Neural crest cell (in vitro differentiated cells): Measurements from ENCODE around the gene BRK1. TPM values are rescaled to one million over a fixed set of nuclear protein-coding genes. Genes with fewer than 3 reads are reported as not detected.
"Not testable (repeated sequence)": the region's sequence is repeated elsewhere in the genome, so short reads cannot be mapped to it uniquely, and the experiment has no call there.

ENCODE experiments used
- DNase-seq: peaks from one replicate; pipeline ENCODE4 v3.0.0; 2021; ENCODE audit warnings: low read depth, mixed read lengths, low spot score
- H3K27ac Mint-ChIP-seq: one replicate; pipeline ENCODE4 v1.8.0; 2021; ENCODE audit warnings: mild to moderate bottlenecking, mixed read lengths; ENCODE audit not compliant: unreplicated experiment
- H3K27me3 Mint-ChIP-seq: 2 replicates; pipeline ENCODE4 v1.8.0; 2021; ENCODE audit warnings: low read depth, mild to moderate bottlenecking, mixed read lengths
- H3K36me3 Mint-ChIP-seq: 2 replicates; pipeline ENCODE4 v1.8.0; 2021; ENCODE audit warnings: low read depth, mild to moderate bottlenecking, mixed read lengths
- H3K4me1 Mint-ChIP-seq: 2 replicates; pipeline ENCODE4 v1.8.0; 2021; ENCODE audit warnings: mixed read lengths
- H3K4me3 Mint-ChIP-seq: one replicate; pipeline ENCODE4 v1.8.0; 2021; ENCODE audit warnings: mild to moderate bottlenecking, mixed read lengths
- H3K9me3 Mint-ChIP-seq: 2 replicates; pipeline ENCODE4 v1.8.0; 2021; ENCODE audit warnings: mixed read lengths
- CTCF ChIP-seq: fragments of 200-600 bp; sonication (generic); conservative IDR thresholded peaks from 2 replicates; pipeline ENCODE4 v1.5.0; 2021; ENCODE audit warnings: antibody characterized with exemption, mild to moderate bottlenecking
- total RNA-seq: library from RNA; stranded (reverse); gene quantifications from 2 replicates; pipeline ENCODE4 v1.2.1, GENCODE V29; 2021

The BRK1 gene
- total RNA-seq, 1 donor from 2014 or later: 125 TPM

GRCh38 chr3:10090179-10090578, 25.3 kb upstream of the BRK1 start:
- Mint-ChIP-seq H3K9me3 (no peaks in the 10 kb centered on the region), H3K4me3 (no peak overlapping the region), H3K4me1 (no peaks in the 10 kb centered on the region), H3K27ac (no peak overlapping the region), H3K36me3 (peaks cover 11% of the 10 kb centered on the region), H3K27me3 (no peaks in the 10 kb centered on the region)
- no peak for DNase-seq
- TF ChIP-seq CTCF: no peak

DNA sequence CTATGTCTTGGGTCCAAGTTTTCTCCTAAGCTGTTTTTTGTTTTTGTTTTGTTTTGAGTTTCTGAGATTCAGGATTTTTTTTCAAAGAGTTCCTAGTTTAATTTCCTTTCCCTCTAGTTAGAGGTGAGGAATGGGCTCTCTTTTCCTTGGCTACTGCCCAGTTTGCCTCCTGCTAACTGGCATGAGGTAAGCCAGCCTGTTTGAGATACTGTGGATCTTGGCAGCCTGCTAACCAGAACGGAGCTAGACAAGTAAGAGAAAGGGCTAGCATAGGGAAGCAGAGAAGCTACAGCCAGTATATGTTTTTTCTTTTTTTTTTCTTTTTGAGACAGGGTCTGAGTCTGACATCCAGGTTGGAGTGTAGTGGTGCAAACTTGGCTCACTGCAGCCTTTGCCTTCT, 24.7 kb upstream of the BRK1 start:
- not testable (repeated sequence) for H3K4me3 Mint-ChIP-seq

GRCh38 chr3:10091387-10091786, 24.1 kb upstream of the BRK1 start:
- H3K27ac Mint-ChIP-seq, H3K27me3 Mint-ChIP-seq, H3K9me3 Mint-ChIP-seq, H3K4me1 Mint-ChIP-seq, H3K4me3 Mint-ChIP-seq, DNase-seq: not testable (repeated sequence)
- H3K36me3 Mint-ChIP-seq: peaks cover 11% of the 10 kb centered on the region

More for the DNA sequence above, 24.7 kb upstream of the BRK1 start:
- not testable (repeated sequence) for H3K4me1 Mint-ChIP-seq, H3K27ac Mint-ChIP-seq, H3K9me3 Mint-ChIP-seq, H3K27me3 Mint-ChIP-seq, DNase-seq
- peaks cover 11% of the 10 kb centered on the region for H3K36me3 Mint-ChIP-seq

GRCh38 chr3:10093678-10094077, 21.8 kb upstream of the BRK1 start:
- TF ChIP-seq CTCF: no peak
- H3K9me3 Mint-ChIP-seq: no peaks in the 10 kb centered on the region
- no peak overlapping the region for H3K4me3 Mint-ChIP-seq
- no peak overlapping the region for H3K27ac Mint-ChIP-seq
- peaks cover 4% of the 10 kb centered on the region for H3K36me3 Mint-ChIP-seq
- no peak for DNase-seq
- H3K4me1 Mint-ChIP-seq: no peaks in the 10 kb centered on the region
- H3K27me3 Mint-ChIP-seq: no peaks in the 10 kb centered on the region

- Mint-ChIP-seq H3K4me1 (no peaks in the 10 kb centered on the region), H3K27me3 (no peaks in the 10 kb centered on the region), H3K9me3 (no peaks in the 10 kb centered on the region), H3K36me3 (peaks cover 3% of the 10 kb centered on the region), H3K27ac (no peak overlapping the region), H3K4me3 (no peak overlapping the region)
- TF ChIP-seq CTCF: no peak
- DNase-seq: no peak
These were observed 16.4 kb upstream of the BRK1 start for GRCh38 chr3:10099041-10099440.

DNA sequence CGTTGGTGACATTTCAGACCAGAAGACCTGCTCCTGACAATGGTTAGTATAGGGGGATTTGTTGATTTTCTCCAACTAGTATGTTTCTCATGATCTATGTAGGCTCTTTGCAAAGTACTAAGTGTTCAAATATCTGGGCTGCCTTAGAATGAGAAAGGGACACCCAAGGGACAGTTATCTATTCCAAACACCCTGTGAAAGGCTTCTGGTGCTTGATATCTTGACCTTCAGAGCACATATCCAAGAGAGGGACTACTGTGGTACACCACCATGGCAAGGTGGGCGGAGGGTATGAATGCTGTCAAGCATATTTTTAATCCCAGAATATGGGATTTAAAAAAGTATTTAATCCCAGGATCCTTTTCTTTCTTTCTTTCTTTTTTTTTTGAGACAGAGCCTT, 8.6 kb upstream of the BRK1 start:
- Mint-ChIP-seq H3K9me3 (no peaks in the 10 kb centered on the region), H3K36me3 (no peaks in the 10 kb centered on the region), H3K4me1 (no peaks in the 10 kb centered on the region), H3K27ac (no peak overlapping the region), H3K27me3 (peaks cover 3% of the 10 kb centered on the region), H3K4me3 (no peak overlapping the region)
- no peak for TF ChIP-seq CTCF
- no peak for DNase-seq

GRCh38 chr3:10108091-10108490, 7.4 kb upstream of the BRK1 start, which contains the start of gene FANCD2OS:
TSS of gene FANCD2OS (minus strand) at chr3:10108255. CDS start at chr3:10104774, 3,481 bp downstream.
- no peak for TF ChIP-seq CTCF
- H3K9me3 Mint-ChIP-seq: no peaks in the 10 kb centered on the region
- H3K27me3 Mint-ChIP-seq: peaks cover 4% of the 10 kb centered on the region
- H3K27ac Mint-ChIP-seq: peak within 1 kb of the TSS; percentile 21
- H3K4me1 Mint-ChIP-seq: no peaks in the 10 kb centered on the region
- no peak within 1 kb of the TSS for H3K4me3 Mint-ChIP-seq
- DNase-seq: no peak
- no peaks in the 10 kb centered on the region for H3K36me3 Mint-ChIP-seq
